Vagina (tissue), 2 donors: ENCODE measurements around the gene CFTR. TPM values are rescaled to one million over a fixed set of nuclear protein-coding genes. Genes with fewer than 3 reads are reported as not detected.

Source experiments
- DNase-seq, 2 donors: peaks; one replicate each; pipeline ENCODE4 v3.0.0-alpha.2; 2017; ENCODE audit errors: extremely low spot score in 2 of 2
- H3K27ac ChIP-seq: fragments of 200-600 bp; sonication (generic); one replicate; pipeline ENCODE4 v1.5.1; 2019
- H3K27me3 ChIP-seq: fragments of 200-600 bp; sonication (generic); one replicate; pipeline ENCODE4 v1.5.1; 2019
- H3K36me3 ChIP-seq, 2 donors: fragments of 200-600 bp; sonication (generic); one replicate each; pipeline ENCODE4 v1.5.1; 2017 to 2019
- H3K4me1 ChIP-seq: fragments of 200-600 bp; sonication (generic); one replicate; pipeline ENCODE4 v1.5.1; 2019
- H3K4me3 ChIP-seq, 2 donors: fragments of 200-600 bp; sonication (generic); 1 replicate in 1 of 2; 2 replicates in 1 of 2; pipeline ENCODE4 v1.5.1; 2016 to 2019
- H3K9me3 ChIP-seq: fragments of 200-600 bp; sonication (generic); one replicate; pipeline ENCODE4 v1.5.1; 2019
- POLR2A ChIP-seq, 2 donors: fragments of 450-650 bp; IDR thresholded peaks; one replicate each; pipeline ENCODE4 v1.6.1; 2017; ENCODE audit warnings: antibody characterized with exemption in 2 of 2, mild to moderate bottlenecking in 2 of 2, moderate library complexity in 2 of 2
- POLR2AphosphoS5 ChIP-seq, 2 donors: sonication (generic); formaldehyde crosslinking; IDR thresholded peaks; one replicate each; pipeline ENCODE4 v1.9.0; 2017; ENCODE audit warnings: antibody characterized with exemption in 2 of 2, mild to moderate bottlenecking in 2 of 2, low read depth in 1 of 2; ENCODE audit not compliant: insufficient read depth in 1 of 2
- intact Hi-C: fragments of 100-400 bp; cut with DNase I; formaldehyde crosslinking; loops from one replicate; pipeline ENCODE4 v1.15.1; 2023
- total RNA-seq: library from RNA; depleted of rRNA; stranded (reverse); fragments of >200 nt; gene quantifications from one replicate; pipeline ENCODE4 v1.2.3, GENCODE V29; 2016
- TF ChIP-seq, protein P1 (sequence below), 3 experiments: fragments of 450-650 bp in 2 of 3; fragments of 200-600 bp in 1 of 3; sonication (generic) in 1 of 3; IDR thresholded peaks; one replicate each; pipeline ENCODE4 v1.5.1; 2017 to 2019; ENCODE audit warnings: antibody characterized with exemption in 3 of 3, mild to moderate bottlenecking in 2 of 3, moderate library complexity in 2 of 3

CFTR gene
- total RNA-seq, 1 donor from 2014 or later: not detected

DNA sequence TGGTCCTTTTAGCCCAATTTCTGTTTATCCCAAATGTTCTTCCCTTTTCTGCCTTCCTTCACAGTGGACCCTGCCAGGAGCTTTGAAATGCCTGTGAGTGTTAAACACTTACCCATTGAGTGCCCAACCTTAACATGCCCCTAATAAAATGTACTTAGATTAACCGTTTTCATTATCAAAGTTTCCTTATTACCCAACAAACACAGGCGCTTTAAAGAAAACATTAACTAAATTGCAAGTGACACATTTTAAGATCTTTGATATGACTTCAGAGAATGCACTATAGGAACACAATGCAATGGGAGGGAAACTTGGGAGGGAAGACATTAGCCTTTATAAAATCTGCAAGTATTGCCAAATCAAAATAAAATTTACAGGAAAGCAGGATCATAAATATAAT, 177.0 kb downstream of the CFTR start:
- Histone ChIP-seq H3K4me1 (no peaks in the 10 kb centered on the region), H3K4me3 (no peak overlapping the region), H3K27ac (no peak overlapping the region), H3K36me3 (no peaks in the 10 kb centered on the region), H3K9me3 (no peaks in the 10 kb centered on the region), H3K27me3 (no peaks in the 10 kb centered on the region)
- no peak for DNase-seq
- no peak for TF ChIP-seq POLR2A (IDR thresholded peaks at IDR 0.05)
- no peak for TF ChIP-seq POLR2AphosphoS5 (IDR thresholded peaks at IDR 0.05; ENCODE audit: insufficient read depth in 1 of 2, low read depth in 1 of 2)
- TF ChIP-seq, protein P1, sequence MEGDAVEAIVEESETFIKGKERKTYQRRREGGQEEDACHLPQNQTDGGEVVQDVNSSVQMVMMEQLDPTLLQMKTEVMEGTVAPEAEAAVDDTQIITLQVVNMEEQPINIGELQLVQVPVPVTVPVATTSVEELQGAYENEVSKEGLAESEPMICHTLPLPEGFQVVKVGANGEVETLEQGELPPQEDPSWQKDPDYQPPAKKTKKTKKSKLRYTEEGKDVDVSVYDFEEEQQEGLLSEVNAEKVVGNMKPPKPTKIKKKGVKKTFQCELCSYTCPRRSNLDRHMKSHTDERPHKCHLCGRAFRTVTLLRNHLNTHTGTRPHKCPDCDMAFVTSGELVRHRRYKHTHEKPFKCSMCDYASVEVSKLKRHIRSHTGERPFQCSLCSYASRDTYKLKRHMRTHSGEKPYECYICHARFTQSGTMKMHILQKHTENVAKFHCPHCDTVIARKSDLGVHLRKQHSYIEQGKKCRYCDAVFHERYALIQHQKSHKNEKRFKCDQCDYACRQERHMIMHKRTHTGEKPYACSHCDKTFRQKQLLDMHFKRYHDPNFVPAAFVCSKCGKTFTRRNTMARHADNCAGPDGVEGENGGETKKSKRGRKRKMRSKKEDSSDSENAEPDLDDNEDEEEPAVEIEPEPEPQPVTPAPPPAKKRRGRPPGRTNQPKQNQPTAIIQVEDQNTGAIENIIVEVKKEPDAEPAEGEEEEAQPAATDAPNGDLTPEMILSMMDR (IDR thresholded peaks at IDR 0.05): no peak
- intact Hi-C loops: no loop called here

DNA sequence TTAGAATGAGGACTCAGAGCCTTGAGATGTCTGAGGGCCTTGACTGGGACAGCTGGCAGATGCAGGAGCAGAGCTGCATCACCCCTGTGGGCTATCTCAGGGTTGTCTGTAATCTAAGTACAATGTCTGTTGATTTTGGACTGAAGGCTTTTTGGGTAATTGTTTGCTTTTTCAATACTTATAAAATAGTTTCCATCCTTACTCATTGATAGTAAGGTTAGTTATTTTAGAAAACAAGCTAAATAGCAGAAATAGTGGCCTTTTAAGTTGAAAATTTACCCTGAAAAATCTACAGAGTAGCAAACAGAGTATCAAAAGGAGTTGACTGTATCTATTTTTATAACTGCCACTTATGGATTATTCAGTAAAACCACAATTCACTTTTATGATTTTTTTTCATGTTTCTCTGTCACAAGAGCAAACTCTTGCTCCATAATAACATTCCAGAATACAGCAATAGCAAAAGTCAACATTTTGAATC, 179.7 kb downstream of the CFTR start:
- TF ChIP-seq, protein P1 (IDR thresholded peaks at IDR 0.05): no peak
- TF ChIP-seq POLR2A (IDR thresholded peaks at IDR 0.05): no peak
- no peak for TF ChIP-seq POLR2AphosphoS5 (IDR thresholded peaks at IDR 0.05; ENCODE audit: insufficient read depth in 1 of 2, low read depth in 1 of 2)
- intact Hi-C loops: no loop called here
- Histone ChIP-seq H3K9me3 (no peaks in the 10 kb centered on the region), H3K36me3 (no peaks in the 10 kb centered on the region), H3K27me3 (no peaks in the 10 kb centered on the region), H3K27ac (no peak overlapping the region), H3K4me3 (no peak overlapping the region), H3K4me1 (no peaks in the 10 kb centered on the region)
- no peak for DNase-seq

- no peaks in the 10 kb centered on the region for H3K36me3 ChIP-seq
- DNase-seq: no peak
- H3K4me1 ChIP-seq: no peaks in the 10 kb centered on the region
- TF ChIP-seq POLR2A (IDR thresholded peaks at IDR 0.05): no peak
- H3K27me3 ChIP-seq: no peaks in the 10 kb centered on the region
- intact Hi-C loops: no loop called here
- no peak overlapping the region for H3K4me3 ChIP-seq
- H3K9me3 ChIP-seq: no peaks in the 10 kb centered on the region
- H3K27ac ChIP-seq: no peak overlapping the region
Observed at GRCh38 chr7:117661328-117661727, 181.5 kb downstream of the CFTR start.

DNA sequence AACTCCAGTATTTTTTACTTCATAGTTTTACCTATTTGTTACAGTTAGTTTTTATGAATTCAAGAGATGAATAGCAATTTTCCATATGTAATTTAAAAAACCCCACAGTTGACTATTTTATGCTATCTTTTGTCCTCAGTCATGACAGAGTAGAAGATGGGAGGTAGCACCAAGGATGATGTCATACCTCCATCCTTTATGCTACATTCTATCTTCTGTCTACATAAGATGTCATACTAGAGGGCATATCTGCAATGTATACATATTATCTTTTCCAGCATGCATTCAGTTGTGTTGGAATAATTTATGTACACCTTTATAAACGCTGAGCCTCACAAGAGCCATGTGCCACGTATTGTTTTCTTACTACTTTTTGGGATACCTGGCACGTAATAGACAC, 184.2 kb downstream of the CFTR start:
- Histone ChIP-seq H3K27me3 (no peaks in the 10 kb centered on the region), H3K27ac (no peak overlapping the region), H3K4me3 (no peak overlapping the region), H3K9me3 (no peaks in the 10 kb centered on the region), H3K4me1 (no peaks in the 10 kb centered on the region), H3K36me3 (no peaks in the 10 kb centered on the region)
- TF ChIP-seq POLR2AphosphoS5 (IDR thresholded peaks at IDR 0.05; ENCODE audit: insufficient read depth in 1 of 2, low read depth in 1 of 2) (no peak), POLR2A (IDR thresholded peaks at IDR 0.05) (no peak)
- TF ChIP-seq, protein P1 (IDR thresholded peaks at IDR 0.05): no peak
- intact Hi-C loops: no loop called here
- no peak for DNase-seq

DNA sequence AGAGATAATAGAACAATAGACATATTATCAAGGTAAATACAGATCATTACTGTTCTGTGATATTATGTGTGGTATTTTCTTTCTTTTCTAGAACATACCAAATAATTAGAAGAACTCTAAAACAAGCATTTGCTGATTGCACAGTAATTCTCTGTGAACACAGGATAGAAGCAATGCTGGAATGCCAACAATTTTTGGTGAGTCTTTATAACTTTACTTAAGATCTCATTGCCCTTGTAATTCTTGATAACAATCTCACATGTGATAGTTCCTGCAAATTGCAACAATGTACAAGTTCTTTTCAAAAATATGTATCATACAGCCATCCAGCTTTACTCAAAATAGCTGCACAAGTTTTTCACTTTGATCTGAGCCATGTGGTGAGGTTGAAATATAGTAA, 185.5 kb downstream of the CFTR start:
- no peaks in the 10 kb centered on the region for H3K4me1 ChIP-seq
- H3K9me3 ChIP-seq: no peaks in the 10 kb centered on the region
- no peak overlapping the region for H3K4me3 ChIP-seq
- intact Hi-C loops: no loop called here
- TF ChIP-seq, protein P1 (IDR thresholded peaks at IDR 0.05): no peak
- no peaks in the 10 kb centered on the region for H3K27me3 ChIP-seq
- H3K36me3 ChIP-seq: no peaks in the 10 kb centered on the region
- no peak for DNase-seq
- H3K27ac ChIP-seq: no peak overlapping the region

- Histone ChIP-seq H3K4me3 (no peak overlapping the region), H3K36me3 (no peaks in the 10 kb centered on the region), H3K9me3 (no peaks in the 10 kb centered on the region), H3K4me1 (no peaks in the 10 kb centered on the region), H3K27me3 (no peaks in the 10 kb centered on the region), H3K27ac (no peak overlapping the region)
- intact Hi-C loops: no loop called here
- no peak for DNase-seq
- no peak for TF ChIP-seq POLR2A (IDR thresholded peaks at IDR 0.05)
- TF ChIP-seq, protein P1 (IDR thresholded peaks at IDR 0.05): no peak
- no peak for TF ChIP-seq POLR2AphosphoS5 (IDR thresholded peaks at IDR 0.05; ENCODE audit: insufficient read depth in 1 of 2, low read depth in 1 of 2)
Observed at GRCh38 chr7:117666031-117666430, 186.2 kb downstream of the CFTR start.
